Sigmoid colon (tissue), 7 donors: ENCODE data around the gene MRPL46. TPM values are rescaled to one million over a fixed set of nuclear protein-coding genes. Genes with fewer than 3 reads are reported as not detected.
"Not testable (repeated sequence)": the region's sequence is repeated elsewhere in the genome, so short reads cannot be mapped to it uniquely, and the experiment has no call there.

Experiments
- DNase-seq: peaks from one replicate; pipeline ENCODE4 v3.0.0-alpha.2; 2019
- H3K27ac ChIP-seq, 4 donors: fragments of 200-600 bp; sonication (generic); one replicate each; pipeline ENCODE4 v1.5.1; 2016 to 2019; ENCODE audit warnings: mild to moderate bottlenecking in 1 of 4
- H3K27me3 ChIP-seq, 3 donors: fragments of 200-600 bp; sonication (generic); one replicate each; pipeline ENCODE4 v1.5.1; 2019; ENCODE audit warnings: mild to moderate bottlenecking in 1 of 3
- H3K36me3 ChIP-seq, 4 donors: fragments of 200-600 bp; sonication (generic); one replicate each; pipeline ENCODE4 v1.5.1; 2016 to 2019
- H3K4me1 ChIP-seq, 4 donors: fragments of 200-600 bp; sonication (generic); one replicate each; pipeline ENCODE4 v1.5.1; 2017 to 2019
- H3K4me3 ChIP-seq, 4 donors: fragments of 200-600 bp; sonication (generic); one replicate each; pipeline ENCODE4 v1.5.1; 2017 to 2019; ENCODE audit warnings: mild to moderate bottlenecking in 2 of 4, moderate library complexity in 1 of 4
- H3K9me3 ChIP-seq, 4 donors: fragments of 200-600 bp in 3 of 4; sonication (generic) in 3 of 4; one replicate each; pipeline versions ENCODE4 v1.5.1 to v1.6.1; 2013 to 2019
- CTCF ChIP-seq, 4 experiments: fragments of 450-650 bp in 3 of 4; fragments of 200-600 bp in 1 of 4; IDR thresholded peaks; one replicate each; pipeline ENCODE4 v1.5.1; 2016 to 2019; ENCODE audit warnings: antibody characterized with exemption in 4 of 4, mild to moderate bottlenecking in 3 of 4, moderate library complexity in 2 of 4
- EP300 ChIP-seq, 4 donors: sonication (generic); formaldehyde crosslinking; IDR thresholded peaks; one replicate each; pipeline ENCODE4 v1.6.1; 2017; ENCODE audit warnings: antibody characterized with exemption in 4 of 4
- POLR2A ChIP-seq, 2 donors: fragments of 450-650 bp; IDR thresholded peaks; one replicate each; pipeline ENCODE4 v1.6.1; 2016; ENCODE audit warnings: antibody characterized with exemption in 2 of 2, mild to moderate bottlenecking in 2 of 2, moderate library complexity in 2 of 2
- POLR2AphosphoS5 ChIP-seq, 4 donors: sonication (generic); formaldehyde crosslinking; IDR thresholded peaks; one replicate each; pipeline ENCODE4 v1.6.1; 2017; ENCODE audit warnings: antibody characterized with exemption in 4 of 4
- WGBS, 2 donors: extraction: QIAGEN DNeasy Blood & Tissue Kit; methylation state at CpG; one replicate each; pipeline ENCODE4 v1.1.7; 2013; 5-methylcytosine and 5-hydroxymethylcytosine counted together
- intact Hi-C: fragments of 100-400 bp; cut with DNase I; formaldehyde crosslinking; loops from one replicate; pipeline ENCODE4 v1.15.1; 2023
- polyA plus RNA-seq, 3 donors: library from polyadenylated mRNA; stranded (reverse); fragments of 200-250 nt; gene quantifications; one replicate each; pipeline ENCODE4 v1.2.3, GENCODE V29; 2013
- total RNA-seq, 4 donors: library from RNA; depleted of rRNA; stranded (reverse); fragments of >200 nt; gene quantifications; one replicate each; pipeline ENCODE4 v1.1.0, GENCODE V29; 2016
- donor health status: healthy with polysubstance abuse.
- donor health status: Bipolar disorder and iron deficiency.
- donor health status: healthy.

Gene MRPL46
- total and polyA plus RNA-seq, 7 donors: 15.9 to 53.6 (median 45.8) TPM

DNA sequence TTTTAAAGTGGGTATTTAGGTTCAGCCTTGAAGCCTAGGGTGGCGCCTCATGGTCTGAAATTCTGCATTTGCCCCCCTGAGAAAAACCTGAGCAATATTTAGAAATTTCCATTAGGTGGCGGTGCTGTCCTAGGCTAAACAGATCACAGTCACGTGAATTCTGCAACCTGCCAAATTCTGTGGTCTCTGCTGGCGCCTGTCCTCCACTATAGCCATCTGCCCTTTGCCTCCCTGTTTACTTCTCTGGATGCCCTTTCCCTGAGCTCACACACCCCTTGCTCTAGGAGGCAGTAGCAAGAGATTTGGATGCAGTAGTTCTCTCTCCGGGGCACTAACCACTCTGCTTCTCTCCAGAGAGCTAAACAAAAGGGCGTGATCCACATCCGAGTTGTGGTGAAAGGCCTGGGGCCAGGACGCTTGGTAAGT is 9.5 kb upstream of the MRPL46 start:
- intact Hi-C loops: loop anchor here (2.0 to 5.0 kb wide), 4 partner anchors 70 to 421 kb away; partner anchors contain the start of genes DET1 and HAPLN3
- Histone ChIP-seq H3K9me3 (no peaks in the 10 kb centered on the region), H3K4me1 (peaks cover 0 to 9% (median 6%) of the 10 kb centered on the region in 4 donors), H3K4me3 (no peak overlapping the region), H3K36me3 (peaks cover 0 to 57% (median 17%) of the 10 kb centered on the region in 4 donors), H3K27me3 (no peaks in the 10 kb centered on the region), H3K27ac (peak overlapping the region in 3 of 4 donors; percentile 5 to 67 (median 53))
- WGBS, 2 donors: 62 to 63% methylated on average over 8 of the region's 8 CpGs
- no peak for DNase-seq
- TF ChIP-seq EP300 (IDR thresholded peaks at IDR 0.05) (no peak), POLR2AphosphoS5 (IDR thresholded peaks at IDR 0.05) (peak in 1 of 4 donors; percentile 47), POLR2A (IDR thresholded peaks at IDR 0.05) (no peak), CTCF (IDR thresholded peaks at IDR 0.05) (peak; percentile 30 to 64 (median 50))

DNA sequence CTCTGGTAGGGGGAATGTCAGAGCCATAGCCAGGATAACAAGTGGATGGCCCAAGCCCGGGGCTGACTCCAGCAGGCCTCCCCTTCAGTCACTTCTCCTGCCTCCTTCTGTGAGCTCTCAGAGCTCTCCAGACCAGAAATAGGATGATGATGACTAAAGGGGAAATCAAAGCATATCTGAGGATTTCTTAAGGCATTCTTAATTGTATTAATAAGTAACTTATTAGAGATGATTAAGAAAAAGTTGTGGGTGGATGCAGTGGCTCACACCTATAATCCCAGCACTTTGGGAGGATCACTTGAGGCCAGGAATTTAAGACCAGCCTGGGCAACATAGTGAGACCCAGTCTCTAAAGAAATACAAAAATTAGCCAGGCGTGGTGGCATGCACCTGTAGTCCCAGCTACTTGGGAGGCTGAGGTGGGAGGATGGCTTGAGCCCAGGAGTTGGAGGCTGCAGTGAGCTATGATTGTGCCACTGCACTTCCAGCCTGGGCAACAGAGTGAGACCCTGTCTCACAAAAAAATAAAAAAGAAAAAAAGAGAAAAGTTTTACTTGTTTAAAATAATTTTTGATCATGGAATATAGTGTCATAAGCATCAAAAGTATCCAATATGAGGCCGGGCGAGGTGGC is 6.6 kb upstream of the MRPL46 start:
- H3K27me3 ChIP-seq, intact Hi-C loops, DNase-seq, H3K4me3 ChIP-seq, H3K27ac ChIP-seq, H3K9me3 ChIP-seq: not testable (repeated sequence)
- peaks cover 0 to 57% (median 12%) of the 10 kb centered on the region in 4 donors for H3K36me3 ChIP-seq
- peaks cover 0 to 19% (median 11%) of the 10 kb centered on the region in 4 donors for H3K4me1 ChIP-seq
- WGBS, 2 donors: 98% methylated on average over 4 of the region's 4 CpGs

- Histone ChIP-seq H3K4me3 (no peak overlapping the region), H3K36me3 (peaks cover 0 to 44% (median 10%) of the 10 kb centered on the region in 4 donors), H3K27ac (no peak overlapping the region), H3K27me3 (no peaks in the 10 kb centered on the region), H3K9me3 (no peaks in the 10 kb centered on the region), H3K4me1 (peaks cover 0 to 29% (median 20%) of the 10 kb centered on the region in 4 donors)
- TF ChIP-seq CTCF (IDR thresholded peaks at IDR 0.05) (no peak), EP300 (IDR thresholded peaks at IDR 0.05) (no peak), POLR2AphosphoS5 (IDR thresholded peaks at IDR 0.05) (no peak), POLR2A (IDR thresholded peaks at IDR 0.05) (no peak)
- DNase-seq: no peak
- intact Hi-C loops: no loop called here
- 84 to 87% methylated on average over 4 of the region's 4 CpGs for WGBS, 2 donors
These were observed 5.0 kb upstream of the MRPL46 start for GRCh38 chr15:88472225-88472624.

GRCh38 chr15:88470625-88471372 is 3.6 kb upstream of the MRPL46 start:
- Histone ChIP-seq H3K4me3 (no peak overlapping the region), H3K27me3 (no peaks in the 10 kb centered on the region), H3K27ac (no peak overlapping the region), H3K4me1 (peaks cover 0 to 29% (median 23%) of the 10 kb centered on the region in 4 donors), H3K9me3 (no peaks in the 10 kb centered on the region), H3K36me3 (peaks cover 0 to 38% (median 10%) of the 10 kb centered on the region in 4 donors)
- no peak for TF ChIP-seq CTCF (IDR thresholded peaks at IDR 0.05)
- TF ChIP-seq POLR2AphosphoS5 (IDR thresholded peaks at IDR 0.05): no peak
- no peak for TF ChIP-seq EP300 (IDR thresholded peaks at IDR 0.05)
- TF ChIP-seq POLR2A (IDR thresholded peaks at IDR 0.05): no peak
- DNase-seq: no peak
- intact Hi-C loops: no loop called here
- 50 to 79% methylated on average over 6 of the region's 6 CpGs for WGBS, 2 donors

- peaks cover 0 to 32% (median 28%) of the 10 kb centered on the region in 4 donors for H3K4me1 ChIP-seq
- DNase-seq: no peak
- no peaks in the 10 kb centered on the region for H3K9me3 ChIP-seq
- no peak overlapping the region for H3K27ac ChIP-seq
- no peak overlapping the region for H3K4me3 ChIP-seq
- peaks cover 0 to 36% (median 6%) of the 10 kb centered on the region in 4 donors for H3K36me3 ChIP-seq
- intact Hi-C loops: loop anchor here (2.0 kb wide), 1 partner anchor 73 kb away; no protein-coding TSS in a partner anchor
- H3K27me3 ChIP-seq: no peaks in the 10 kb centered on the region
- no peak for TF ChIP-seq CTCF (IDR thresholded peaks at IDR 0.05)
- no peak for TF ChIP-seq POLR2AphosphoS5 (IDR thresholded peaks at IDR 0.05)
- TF ChIP-seq EP300 (IDR thresholded peaks at IDR 0.05): no peak
- no peak for TF ChIP-seq POLR2A (IDR thresholded peaks at IDR 0.05)
- WGBS, 2 donors: 91 to 97% methylated on average over 2 of the region's 2 CpGs
These were observed 2.1 kb upstream of the MRPL46 start for GRCh38 chr15:88469321-88469720.

DNA sequence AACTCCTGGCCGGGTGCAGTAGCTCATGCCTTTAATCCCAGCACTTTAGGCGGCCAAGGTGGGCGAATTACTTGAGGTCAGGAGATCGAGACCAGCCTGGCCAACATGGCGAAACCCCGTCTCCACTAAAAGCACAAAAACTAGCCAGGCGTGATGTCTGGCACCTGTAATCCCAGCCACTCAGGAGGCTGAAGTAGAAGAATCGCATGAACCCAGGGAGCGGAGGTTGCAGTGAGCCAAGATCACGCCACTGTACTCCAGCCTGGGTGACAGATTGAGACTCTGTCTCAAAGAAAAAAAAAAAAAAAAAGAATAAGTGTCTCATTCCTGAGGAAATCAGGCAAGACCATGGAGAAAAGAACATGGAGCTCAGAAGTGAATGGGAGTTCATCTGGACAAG is 1.5 kb upstream of the MRPL46 start:
- intact Hi-C loops: loop anchor here (2.0 kb wide), 1 partner anchor 74 kb away; no protein-coding TSS in a partner anchor
- H3K9me3 ChIP-seq, H3K27me3 ChIP-seq, H3K27ac ChIP-seq, DNase-seq: not testable (repeated sequence)
- Histone ChIP-seq H3K4me3 (peak overlapping the region in 2 of 4 donors; percentile 80 to 86), H3K4me1 (peaks cover 0 to 32% (median 28%) of the 10 kb centered on the region in 4 donors), H3K36me3 (peaks cover 0 to 36% (median 11%) of the 10 kb centered on the region in 4 donors)
- 97% methylated on average over 10 of the region's 10 CpGs for WGBS, 2 donors
